HL-60/S4 (cell line): ENCODE results near the gene ESPL1.
"Not testable (repeated sequence)": the region's sequence is repeated elsewhere in the genome, so short reads cannot be mapped to it uniquely, and the experiment has no call there.

ENCODE experiments used
- in situ Hi-C: fragments of 300-500 bp; cut with MboI; formaldehyde crosslinking; loops from 2 replicates; pipeline ENCODE4 v1.14.3; 2022; ENCODE audit warnings: low sequenced_read_pairs

Gene ESPL1

GRCh38 chr12:53297106-53297505 is 29.0 kb downstream of the ESPL1 start:
- in situ Hi-C loops = not testable (repeated sequence)

- in situ Hi-C loops = no loop called here
Observed at GRCh38 chr12:53298164-53298563, 30.1 kb downstream of the ESPL1 start.

- in situ Hi-C loops = no loop called here
Observed at GRCh38 chr12:53299101-53299453, 31.0 kb downstream of the ESPL1 start.

- in situ Hi-C loops = no loop called here
Observed at GRCh38 chr12:53299454-53300180, 31.5 kb downstream of the ESPL1 start, which contains the start of gene MYG1. Gene MYG1, plus strand, starts transcription at chr12:53299695. Its CDS starts 43 bp downstream, at chr12:53299738.

GRCh38 chr12:53300187-53300586 is 32.1 kb downstream of the ESPL1 start:
- in situ Hi-C loops = no loop called here

- in situ Hi-C loops = no loop called here
Observed at GRCh38 chr12:53302903-53303302, 34.8 kb downstream of the ESPL1 start.

GRCh38 chr12:53306826-53307225 is 38.7 kb downstream of the ESPL1 start:
- in situ Hi-C loops = no loop called here

GRCh38 chr12:53308276-53308675 is 40.2 kb downstream of the ESPL1 start:
- in situ Hi-C loops = no loop called here

- in situ Hi-C loops = no loop called here
Observed at GRCh38 chr12:53313996-53314395, 45.9 kb downstream of the ESPL1 start.

GRCh38 chr12:53320352-53321195 is 52.5 kb downstream of the ESPL1 start:
- in situ Hi-C loops = no loop called here

GRCh38 chr12:53324113-53324778 is 56.1 kb downstream of the ESPL1 start:
- in situ Hi-C loops = no loop called here

GRCh38 chr12:53324779-53325510 is 56.8 kb downstream of the ESPL1 start:
- in situ Hi-C loops = no loop called here

GRCh38 chr12:53325511-53326061 is 57.5 kb downstream of the ESPL1 start:
- in situ Hi-C loops = no loop called here

- in situ Hi-C loops = no loop called here
Observed at GRCh38 chr12:53326460-53327185, 58.5 kb downstream of the ESPL1 start.

GRCh38 chr12:53327435-53328042 is 59.4 kb downstream of the ESPL1 start:
- in situ Hi-C loops = no loop called here

- in situ Hi-C loops = no loop called here
Observed at GRCh38 chr12:53328043-53328435, 59.9 kb downstream of the ESPL1 start.

GRCh38 chr12:53330671-53331070 is 62.6 kb downstream of the ESPL1 start:
- in situ Hi-C loops = no loop called here

- in situ Hi-C loops = not testable (repeated sequence)
Observed at GRCh38 chr12:53332339-53332738, 64.2 kb downstream of the ESPL1 start.

GRCh38 chr12:53332744-53333143 is 64.6 kb downstream of the ESPL1 start:
- in situ Hi-C loops = no loop called here

GRCh38 chr12:53333289-53333688 is 65.2 kb downstream of the ESPL1 start:
- in situ Hi-C loops = no loop called here
